ENCODE data around the gene DIP2C. TPM values are rescaled to one million over a fixed set of nuclear protein-coding genes. Genes with fewer than 3 reads are reported as not detected.

Gene DIP2C
- total RNA-seq, 1 experiment from 2014 or later = 11.0 TPM

DNA sequence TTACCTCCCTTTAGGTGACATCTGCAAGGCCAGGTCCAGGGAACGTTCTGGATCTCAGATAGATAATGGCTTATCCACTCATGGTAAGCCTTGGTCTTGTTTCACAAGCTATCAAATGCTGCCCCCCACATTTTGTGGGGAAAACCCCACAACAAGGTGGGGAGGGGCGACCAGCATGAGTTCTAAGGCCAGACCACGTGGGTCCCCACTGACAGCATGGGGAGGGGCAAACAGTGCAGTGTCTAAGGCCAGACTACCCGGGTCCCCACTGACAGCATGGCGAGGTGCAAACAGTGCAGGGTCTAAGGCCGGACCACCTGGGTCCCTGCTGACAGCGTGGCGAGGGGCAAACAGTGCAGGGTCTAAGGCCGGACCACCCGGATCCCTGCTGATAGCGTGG is 102.8 kb downstream of the DIP2C start (continued):
- TF ChIP-seq, protein P1, sequence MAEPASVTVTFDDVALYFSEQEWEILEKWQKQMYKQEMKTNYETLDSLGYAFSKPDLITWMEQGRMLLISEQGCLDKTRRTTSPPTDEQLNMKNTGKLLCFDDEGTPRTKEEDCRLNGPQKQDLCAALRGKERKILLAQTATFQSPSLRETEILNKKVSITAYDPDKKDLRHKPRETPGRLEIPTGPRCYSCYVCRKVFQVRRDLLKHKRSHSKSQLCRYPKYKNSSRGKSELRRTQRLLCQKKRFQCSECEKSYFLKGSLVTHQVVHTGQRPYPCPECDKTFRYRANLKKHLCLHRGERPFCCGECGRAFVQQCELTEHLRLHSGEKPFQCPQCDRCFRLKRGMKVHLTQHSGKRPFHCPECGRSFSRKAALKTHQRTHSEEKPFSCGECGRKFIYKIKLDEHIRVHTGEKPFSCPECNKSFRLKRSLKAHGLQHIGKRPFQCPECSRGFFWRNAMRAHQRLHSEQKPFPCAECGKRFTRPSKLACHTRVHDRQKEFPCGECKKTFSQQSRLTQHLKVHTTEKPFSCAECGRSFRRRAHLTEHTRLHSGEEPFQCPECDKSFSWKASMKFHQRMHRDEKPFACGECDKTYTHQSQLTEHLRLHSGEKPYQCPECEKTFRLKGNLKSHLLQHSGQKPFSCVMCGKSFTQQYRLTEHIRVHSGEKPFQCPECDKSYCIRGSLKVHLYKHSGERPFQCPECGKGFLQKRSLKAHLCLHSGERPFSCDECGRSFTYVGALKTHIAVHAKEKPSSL (CRISPR knock-in tag; conservative IDR thresholded peaks at IDR 0.05) = no peak
- TF ChIP-seq, protein P2, sequence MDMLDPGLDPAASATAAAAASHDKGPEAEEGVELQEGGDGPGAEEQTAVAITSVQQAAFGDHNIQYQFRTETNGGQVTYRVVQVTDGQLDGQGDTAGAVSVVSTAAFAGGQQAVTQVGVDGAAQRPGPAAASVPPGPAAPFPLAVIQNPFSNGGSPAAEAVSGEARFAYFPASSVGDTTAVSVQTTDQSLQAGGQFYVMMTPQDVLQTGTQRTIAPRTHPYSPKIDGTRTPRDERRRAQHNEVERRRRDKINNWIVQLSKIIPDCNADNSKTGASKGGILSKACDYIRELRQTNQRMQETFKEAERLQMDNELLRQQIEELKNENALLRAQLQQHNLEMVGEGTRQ (CRISPR knock-in tag; IDR thresholded peaks at IDR 0.05) = no peak

GRCh38 chr10:586151-586550 is 103.3 kb downstream of the DIP2C start:
- CTCF ChIA-PET = interaction anchor here (0.6 to 1.5 kb wide), 5 partner anchors 9 to 177 kb away, joined by 3 to 5 read pairs (median 3); no protein-coding TSS in a partner anchor
- POLR2A ChIA-PET = no interaction called here
- no peak for DNase-seq (ENCODE audit: low spot score)
- no peak overlapping the region for H3K4me3 Mint-ChIP-seq
- H3K36me3 Mint-ChIP-seq = no peaks in the 10 kb centered on the region
- TF ChIP-seq NR3C1 (CRISPR knock-in tag; conservative IDR thresholded peaks at IDR 0.05; ENCODE audit: low read depth) = no peak
- TF ChIP-seq, protein P3, sequence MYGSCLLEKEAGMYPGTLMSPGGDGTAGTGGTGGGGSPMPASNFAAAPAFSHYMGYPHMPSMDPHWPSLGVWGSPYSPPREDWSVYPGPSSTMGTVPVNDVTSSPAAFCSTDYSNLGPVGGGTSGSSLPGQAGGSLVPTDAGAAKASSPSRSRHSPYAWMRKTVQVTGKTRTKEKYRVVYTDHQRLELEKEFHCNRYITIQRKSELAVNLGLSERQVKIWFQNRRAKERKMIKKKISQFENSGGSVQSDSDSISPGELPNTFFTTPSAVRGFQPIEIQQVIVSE (CRISPR knock-in tag; IDR thresholded peaks at IDR 0.05; ENCODE audit: borderline replicate concordance) = no peak
- TF ChIP-seq NFATC4 (CRISPR knock-in tag; IDR thresholded peaks at IDR 0.05) = no peak
- TF ChIP-seq, protein P4, sequence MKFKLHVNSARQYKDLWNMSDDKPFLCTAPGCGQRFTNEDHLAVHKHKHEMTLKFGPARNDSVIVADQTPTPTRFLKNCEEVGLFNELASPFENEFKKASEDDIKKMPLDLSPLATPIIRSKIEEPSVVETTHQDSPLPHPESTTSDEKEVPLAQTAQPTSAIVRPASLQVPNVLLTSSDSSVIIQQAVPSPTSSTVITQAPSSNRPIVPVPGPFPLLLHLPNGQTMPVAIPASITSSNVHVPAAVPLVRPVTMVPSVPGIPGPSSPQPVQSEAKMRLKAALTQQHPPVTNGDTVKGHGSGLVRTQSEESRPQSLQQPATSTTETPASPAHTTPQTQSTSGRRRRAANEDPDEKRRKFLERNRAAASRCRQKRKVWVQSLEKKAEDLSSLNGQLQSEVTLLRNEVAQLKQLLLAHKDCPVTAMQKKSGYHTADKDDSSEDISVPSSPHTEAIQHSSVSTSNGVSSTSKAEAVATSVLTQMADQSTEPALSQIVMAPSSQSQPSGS (CRISPR knock-in tag; IDR thresholded peaks at IDR 0.05; ENCODE audit: borderline replicate concordance, low read depth) = no peak
- TF ChIP-seq E2F5 (CRISPR knock-in tag; IDR thresholded peaks at IDR 0.05) = no peak
- TF ChIP-seq ZNF281 (CRISPR knock-in tag; IDR thresholded peaks at IDR 0.05) = no peak
- no peak for TF ChIP-seq ARID4B (CRISPR knock-in tag; IDR thresholded peaks at IDR 0.05; ENCODE audit: borderline replicate concordance)
- no peak for TF ChIP-seq NR2C2 (CRISPR knock-in tag; IDR thresholded peaks at IDR 0.05)
- TF ChIP-seq, protein P5, sequence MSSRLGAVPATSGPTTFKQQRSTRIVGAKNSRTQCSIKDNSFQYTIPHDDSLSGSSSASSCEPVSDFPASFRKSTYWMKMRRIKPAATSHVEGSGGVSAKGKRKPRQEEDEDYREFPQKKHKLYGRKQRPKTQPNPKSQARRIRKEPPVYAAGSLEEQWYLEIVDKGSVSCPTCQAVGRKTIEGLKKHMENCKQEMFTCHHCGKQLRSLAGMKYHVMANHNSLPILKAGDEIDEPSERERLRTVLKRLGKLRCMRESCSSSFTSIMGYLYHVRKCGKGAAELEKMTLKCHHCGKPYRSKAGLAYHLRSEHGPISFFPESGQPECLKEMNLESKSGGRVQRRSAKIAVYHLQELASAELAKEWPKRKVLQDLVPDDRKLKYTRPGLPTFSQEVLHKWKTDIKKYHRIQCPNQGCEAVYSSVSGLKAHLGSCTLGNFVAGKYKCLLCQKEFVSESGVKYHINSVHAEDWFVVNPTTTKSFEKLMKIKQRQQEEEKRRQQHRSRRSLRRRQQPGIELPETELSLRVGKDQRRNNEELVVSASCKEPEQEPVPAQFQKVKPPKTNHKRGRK (CRISPR knock-in tag; IDR thresholded peaks at IDR 0.05; ENCODE audit: borderline replicate concordance) = no peak
- TF ChIP-seq, protein P2 (CRISPR knock-in tag; IDR thresholded peaks at IDR 0.05) = no peak
- H3K27ac Mint-ChIP-seq = peak overlapping the region; percentile 68
- H3K9me3 Mint-ChIP-seq = no peaks in the 10 kb centered on the region
- H3K27me3 Mint-ChIP-seq (ENCODE audit: low read depth) = no peaks in the 10 kb centered on the region
- ATAC-seq = no peak
- peaks cover 12% of the 10 kb centered on the region for H3K4me1 Mint-ChIP-seq

All from WTC11 (cell line).